K562 (cell line): Measurements from ENCODE around the gene TAMALIN. TPM values are rescaled to one million over a fixed set of nuclear protein-coding genes. Genes with fewer than 3 reads are reported as not detected.
A peak's percentile ranks its signal among the peaks of the same experiment; 100 is the strongest.

Source experiments
- ATAC-seq: fragments of 200-7000 bp; cut with Tn5 transposase; 3 replicates; pipeline ENCODE4 v1.9.1; 2020; ENCODE audit warnings: moderate library complexity
- BruUV-seq: library from RNA; stranded (reverse); fragments of 400-500 nt; replicated peaks from 2 replicates; lab custom pipeline; 2021; lab: Mats Ljungman, UMichigan
- CTCF ChIA-PET: fragments of 300-600 bp; formaldehyde crosslinking; extraction: SDS; loops from one replicate; lab custom pipeline; 2021; ENCODE audit warnings: low intra/inter-chr PET ratio; lab: Yijun Ruan, JAX
- POLR2A ChIA-PET: fragments of 300-600, 350-650 bp; sonication (Branson Sonifier 250); formaldehyde crosslinking; extraction: SDS; loops from one replicate; lab custom pipeline; 2021; ENCODE audit warnings: antibody characterized with exemption, inconsistent platforms; lab: Yijun Ruan, JAX
- DNase-seq, 4 experiments: peaks; one replicate each; pipeline versions ENCODE4 v3.0.0 to v3.0.0-alpha.2; 2011 to 2018; ENCODE audit warnings: low spot score in 3 of 4, mixed read lengths in 3 of 4; ENCODE audit errors: extremely low read depth in 1 of 4
- FAIRE-seq: peaks from 2 replicates; lab custom pipeline; 2011; peaks lifted over from hg19 to GRCh38; lab: Jason Lieb, UNC
- H2AFZ ChIP-seq: 2 replicates; pipeline ENCODE4 v1.6.0; 2011; ENCODE audit warnings: low read depth, low read length, control low read depth, inconsistent platforms
- H3K27ac ChIP-seq: fragments of 200-600 bp; 3 replicates; pipeline ENCODE4 v1.8.0; 2011; ENCODE audit warnings: low read depth, mild to moderate bottlenecking, control low read depth, inconsistent platforms, low read length, moderate library complexity, mixed read lengths; ENCODE audit errors: extremely low read depth
- H3K27me3 ChIP-seq, 2 experiments: fragments of 300-600 bp in 1 of 2; 2 replicates in 1 of 2; 3 replicates in 1 of 2; pipeline versions ENCODE4 v1.6.0 to v1.8.0; 2011; ENCODE audit warnings: inconsistent platforms in 2 of 2, low read length in 2 of 2, mild to moderate bottlenecking in 1 of 2, mixed read lengths in 1 of 2, moderate library complexity in 1 of 2; ENCODE audit not compliant: control insufficient read depth in 2 of 2, insufficient read depth in 2 of 2
- H3K36me3 ChIP-seq: fragments of 300-600 bp; 3 replicates; pipeline ENCODE4 v1.8.0; 2011; ENCODE audit warnings: mild to moderate bottlenecking, low read length, inconsistent platforms; ENCODE audit not compliant: control insufficient read depth, insufficient read depth
- H3K4me1 ChIP-seq, 2 experiments: fragments of 200-600 bp in 1 of 2; replicated peaks in 1 of 2; 2 replicates in 1 of 2; 3 replicates in 1 of 2; pipeline versions ENCODE4 v1.5.1 to v1.8.0; 2011; ENCODE audit warnings: inconsistent platforms in 2 of 2, low read length in 2 of 2, mild to moderate bottlenecking in 1 of 2, mixed read lengths in 1 of 2, moderate library complexity in 1 of 2; ENCODE audit not compliant: control insufficient read depth in 2 of 2, insufficient read depth in 2 of 2
- H3K4me2 ChIP-seq: 2 replicates; pipeline ENCODE4 v1.6.1; 2011; ENCODE audit warnings: low read length, control low read depth, inconsistent platforms, mixed read lengths; ENCODE audit not compliant: insufficient read depth
- H3K4me3 ChIP-seq: fragments of 200-600 bp; sonication (generic), shearing (Covaris generic); 2 replicates; pipeline ENCODE4 v1.5.1; 2016; ENCODE audit warnings: control low read depth, inconsistent platforms
- H3K79me2 ChIP-seq: fragments of 200-600 bp; 3 replicates; pipeline ENCODE4 v1.8.0; 2011; ENCODE audit warnings: low read length, inconsistent platforms; ENCODE audit not compliant: control insufficient read depth, insufficient read depth
- H3K9ac ChIP-seq, 2 experiments: 2 replicates each; pipeline versions ENCODE4 v1.6.0 to v1.6.1; 2011; ENCODE audit warnings: low read depth in 2 of 2, low read length in 2 of 2, control low read depth in 1 of 2, inconsistent platforms in 1 of 2, mild to moderate bottlenecking in 1 of 2, mixed read lengths in 1 of 2; ENCODE audit not compliant: insufficient read depth in 1 of 2
- H3K9me1 ChIP-seq: one replicate; pipeline ENCODE4 v1.6.0; 2011; ENCODE audit warnings: inconsistent platforms, mild to moderate bottlenecking, low read length, moderate library complexity; ENCODE audit not compliant: control insufficient read depth, insufficient read depth
- H3K9me3 ChIP-seq: replicated peaks from 2 replicates; pipeline ENCODE4 v1.5.1; 2011; ENCODE audit warnings: low read depth, low read length, inconsistent platforms; ENCODE audit not compliant: control insufficient read depth, insufficient read depth
- H4K20me1 ChIP-seq: replicated peaks from 2 replicates; pipeline ENCODE4 v1.6.1; 2011; ENCODE audit warnings: low read length, inconsistent platforms, mixed read lengths; ENCODE audit not compliant: control insufficient read depth, insufficient read depth
- CBFA2T3 ChIP-seq: fragments of 450-650 bp; IDR thresholded peaks from 2 replicates; pipeline ENCODE4 v1.6.1; 2017
- DIDO1 ChIP-seq: fragments of 450-650 bp; IDR thresholded peaks from 2 replicates; pipeline ENCODE4 v1.6.1; 2016; ENCODE audit warnings: low read depth, missing biosample characterization, missing genetic modification characterization
- PKNOX1 ChIP-seq: fragments of 450-650 bp; IDR thresholded peaks from 2 replicates; pipeline ENCODE4 v1.6.1; 2016
- SAP30 ChIP-seq: fragments of 200-600 bp; sonication (generic); IDR thresholded peaks from 2 replicates; pipeline ENCODE4 v1.6.1; 2012; ENCODE audit warnings: borderline replicate concordance, low read depth, mild to moderate bottlenecking, moderate library complexity, low read length, control low read depth, inconsistent platforms; ENCODE audit not compliant: insufficient read depth, poor library complexity, severe bottlenecking
- SFPQ ChIP-seq: fragments of 200-400 bp; formaldehyde crosslinking; IDR thresholded peaks from 2 replicates; pipeline ENCODE4 v1.6.1; 2017; ENCODE audit warnings: mild to moderate bottlenecking, low read depth, low read length, moderate library complexity
- ZBTB33 ChIP-seq: sonication (generic); formaldehyde crosslinking; IDR thresholded peaks from 2 replicates; pipeline ENCODE4 v1.8.1; 2023; ENCODE audit warnings: mild to moderate bottlenecking, missing genetic modification reagents
- ZNF165 ChIP-seq: fragments of 250-450 bp; sonication (Bioruptor Pico); IDR thresholded peaks from 2 replicates; pipeline ENCODE4 v1.4.0; 2020; ENCODE audit warnings: borderline replicate concordance
- WGBS: fragments of 100-300 bp; shearing (Covaris generic); methylation state at CpG from one replicate; pipeline ENCODE4 v1.1.6; 2016; ENCODE audit warnings: low coverage, mixed read lengths; ENCODE audit not compliant: insufficient coverage; ENCODE audit errors: missing lambda C conversion rate; 5-methylcytosine and 5-hydroxymethylcytosine counted together
- in situ Hi-C: fragments of 300-500 bp; cut with MboI; formaldehyde crosslinking; loops from 4 replicates; pipeline ENCODE4 v1.15.0; 2018; ENCODE audit warnings: inconsistent platforms, mixed read lengths
- intact Hi-C: fragments of 100-400 bp; cut with micrococcal nuclease; formaldehyde crosslinking; loops from 2 replicates; pipeline ENCODE4 v1.14.2; 2022
- polyA plus RNA-seq, 8 experiments: library from polyadenylated mRNA; depleted of rRNA in 4 of 8; stranded (reverse) in 5 of 8; unstranded in 3 of 8; fragments of >200 nt; fragmentation: Nextera tagmentation in 2 of 8; fragmentation: Illumina TruSeq in 1 of 8; extraction: Ambion mirVana in 2 of 8; extraction: Trizol in 1 of 8; gene quantifications; 2 replicates each; pipeline versions ENCODE4 v1.2.1 to v1.2.3, GENCODE V29; 2011 to 2014; ENCODE audit warnings: inconsistent platforms in 1 of 8, missing spikeins in 1 of 8
- total RNA-seq, 7 experiments: library from RNA; depleted of rRNA in 6 of 7; stranded (reverse); fragments of >200 nt in 6 of 7; fragmentation: Illumina TruSeq in 2 of 7; extraction: Trizol in 2 of 7; gene quantifications; 2 replicates each; pipeline versions ENCODE4 v1.2.1 to v1.2.3, GENCODE V29; 2011 to 2021; ENCODE audit warnings: low replicate concordance in 1 of 7

Gene TAMALIN
- total and polyA plus RNA-seq, 9 of the 15 experiments (the other 6 are each of a cell fraction or from before 2014, with no cell fraction given) = 0.74 to 2.2 (median 1.5) TPM; not detected in 2

GRCh38 chr12:51972849-51973273 lies 33.9 kb upstream of the TAMALIN start:
- 2% methylated on average over 9 of the region's 9 CpGs for whole genome bisulfite sequencing
- no peak overlapping the region for H2AFZ ChIP-seq
- H3K79me2 ChIP-seq = peaks cover 24% of the 10 kb centered on the region; the same call in 2 of the 3 replicates
- ChIA-PET CTCF (no interaction called here), POLR2A (interaction anchor here (0.9 to 1.1 kb wide), 2 partner anchors 11 to 94 kb away, joined by 3 to 4 read pairs; no protein-coding TSS in a partner anchor)
- H3K4me1 ChIP-seq = peaks cover 10 to 47% of the 10 kb centered on the region in 2 experiments; a peak in 4 of 5 replicates
- H3K4me2 ChIP-seq = peak overlapping the region; percentile 55
- peaks cover 36% of the 10 kb centered on the region for H4K20me1 ChIP-seq
- H3K9me3 ChIP-seq = no peaks in the 10 kb centered on the region
- peak; percentile 48 to 91 (median 68) for DNase-seq
- H3K9ac ChIP-seq = no peak overlapping the region
- H3K4me3 ChIP-seq = no peak overlapping the region
- no TSS peak for BruUV-seq
- ATAC-seq = peak; percentile 88
- intact Hi-C loops = no loop called here
- peak overlapping the region; percentile 34; the same call in 1 of the 3 replicates for H3K27ac ChIP-seq
- H3K9me1 ChIP-seq = peaks cover 5% of the 10 kb centered on the region
- peaks cover 27% of the 10 kb centered on the region; the same call in 2 of the 3 replicates for H3K36me3 ChIP-seq
- H3K27me3 ChIP-seq = no peaks in the 10 kb centered on the region
- peak; percentile 94 for FAIRE-seq
- in situ Hi-C loops = no loop called here
- no peak for TF ChIP-seq DIDO1
- TF ChIP-seq ZNF165 (CRISPR knock-in tag) = no peak
- TF ChIP-seq PKNOX1 = peak; percentile 54; the same call in 1 of the 2 replicates
- TF ChIP-seq SAP30 = no peak
- peak; percentile 97 for TF ChIP-seq CBFA2T3
- no peak for TF ChIP-seq SFPQ
- TF ChIP-seq ZBTB33 = no peak
